H1 (cell line): ENCODE data around the gene TSNAXIP1. TPM values are rescaled to one million over a fixed set of nuclear protein-coding genes. Genes with fewer than 3 reads are reported as not detected.

Source experiments
- CTCF ChIA-PET: fragments of 300-600 bp; sonication (Branson Sonifier 250); formaldehyde crosslinking; loops from one replicate; lab custom pipeline; 2021; ENCODE audit not compliant: partially characterized antibody; lab: Charles Lee
- POLR2A ChIA-PET: fragments of 300-600 bp; sonication (Branson Sonifier 250); formaldehyde crosslinking; loops from one replicate; lab custom pipeline; 2021; ENCODE audit warnings: inconsistent platforms; ENCODE audit not compliant: partially characterized antibody; lab: Charles Lee
- DNase-seq, 2 experiments: peaks; one replicate each; pipeline versions ENCODE4 v3.0.0 to v3.0.0-alpha.2; 2010 to 2022; ENCODE audit warnings: low spot score in 2 of 2, low read depth in 1 of 2, mixed read lengths in 1 of 2
- FAIRE-seq: peaks from 2 replicates; lab custom pipeline; 2011; peaks lifted over from hg19 to GRCh38; lab: Jason Lieb, UNC
- H2AFZ ChIP-seq: 2 replicates; pipeline ENCODE4 v1.8.1; 2012; ENCODE audit warnings: low read length, inconsistent platforms
- H2AK5ac ChIP-seq: 2 replicates; pipeline ENCODE4 v1.6.1; 2013; ENCODE audit warnings: low read depth, low read length
- H2BK120ac ChIP-seq: replicated peaks from 2 replicates; pipeline ENCODE3; 2013; ENCODE audit warnings: low read depth, low read length, inconsistent platforms
- H2BK12ac ChIP-seq: 2 replicates; pipeline ENCODE4 v1.6.1; 2013; ENCODE audit warnings: low read depth, low read length
- H2BK15ac ChIP-seq: 2 replicates; pipeline ENCODE4 v1.6.1; 2013; ENCODE audit warnings: low read length
- H2BK20ac ChIP-seq: 2 replicates; pipeline ENCODE4 v1.6.1; 2013; ENCODE audit warnings: low read length
- H2BK5ac ChIP-seq: 2 replicates; pipeline ENCODE4 v1.6.1; 2013; ENCODE audit warnings: low read depth, low read length
- H3K14ac ChIP-seq: 2 replicates; pipeline ENCODE4 v1.6.1; 2013; ENCODE audit warnings: inconsistent platforms; ENCODE audit not compliant: insufficient read length
- H3K18ac ChIP-seq: 2 replicates; pipeline ENCODE4 v1.6.1; 2013; ENCODE audit warnings: low read length; ENCODE audit errors: extremely low read depth
- H3K23ac ChIP-seq: 2 replicates; pipeline ENCODE4 v1.6.1; 2013; ENCODE audit warnings: inconsistent platforms; ENCODE audit not compliant: insufficient read length
- H3K23me2 ChIP-seq: 2 replicates; pipeline ENCODE4 v1.6.1; 2013; ENCODE audit warnings: low read depth, low read length
- H3K27ac ChIP-seq: 2 replicates; pipeline ENCODE4 v1.6.1; 2011; ENCODE audit warnings: low read depth, low read length, inconsistent platforms
- H3K27me3 ChIP-seq, 4 experiments: replicated peaks in 1 of 4; 1 replicate in 1 of 4; 2 replicates in 3 of 4; pipeline versions ENCODE4 v1.6.1 to v1.8.1; 2011 to 2013; ENCODE audit warnings: low read length in 3 of 4, mild to moderate bottlenecking in 3 of 4, inconsistent platforms in 2 of 4, mixed read lengths in 2 of 4, moderate library complexity in 1 of 4; ENCODE audit not compliant: control insufficient read depth in 3 of 4, insufficient read depth in 3 of 4; ENCODE audit errors: extremely low read depth in 1 of 4
- H3K36me3 ChIP-seq, 4 experiments: 2 replicates each; pipeline versions ENCODE4 v1.6.1 to v1.8.1; 2011 to 2013; ENCODE audit warnings: mild to moderate bottlenecking in 4 of 4, low read length in 3 of 4, moderate library complexity in 2 of 4, control low read depth in 1 of 4, inconsistent platforms in 1 of 4; ENCODE audit not compliant: insufficient read depth in 4 of 4, control insufficient read depth in 2 of 4
- H3K4ac ChIP-seq: replicated peaks from 2 replicates; pipeline ENCODE3; 2013; ENCODE audit warnings: low read length, low read depth, mixed read lengths, inconsistent platforms; ENCODE audit not compliant: insufficient read length
- H3K4me1 ChIP-seq, 4 experiments: replicated peaks in 1 of 4; 1 replicate in 1 of 4; 2 replicates in 3 of 4; pipeline versions ENCODE4 v1.6.1 to v1.8.1; 2011 to 2013; ENCODE audit warnings: low read length in 3 of 4, inconsistent platforms in 2 of 4, mixed read lengths in 1 of 4; ENCODE audit not compliant: insufficient read depth in 4 of 4, control insufficient read depth in 3 of 4
- H3K4me2 ChIP-seq, 2 experiments: 2 replicates each; pipeline versions ENCODE4 v1.6.1 to v1.8.1; 2011 to 2013; ENCODE audit warnings: low read depth in 2 of 2, low read length in 2 of 2, control low read depth in 1 of 2, inconsistent platforms in 1 of 2, mild to moderate bottlenecking in 1 of 2; ENCODE audit not compliant: insufficient read depth in 1 of 2
- H3K4me3 ChIP-seq, 4 experiments: fragments of 200-600, 300-600 bp in 1 of 4; sonication (generic), shearing (Covaris generic), sonication (Bioruptor Twin) in 1 of 4; 2 replicates each; pipeline versions ENCODE4 v1.5.1 to v1.8.1; 2011 to 2016; ENCODE audit warnings: low read length in 4 of 4, low read depth in 3 of 4, control low read depth in 2 of 4, inconsistent platforms in 2 of 4, mild to moderate bottlenecking in 2 of 4, mixed read lengths in 1 of 4, moderate library complexity in 1 of 4; ENCODE audit not compliant: insufficient read depth in 2 of 4; ENCODE audit errors: extremely low read depth in 1 of 4
- H3K56ac ChIP-seq: replicated peaks from 2 replicates; pipeline ENCODE3; 2013; ENCODE audit warnings: low read depth, mild to moderate bottlenecking, mixed read lengths, low read length, inconsistent platforms; ENCODE audit not compliant: insufficient read length
- H3K79me1 ChIP-seq: 2 replicates; pipeline ENCODE4 v1.6.1; 2013; ENCODE audit warnings: low read depth, low read length, control low read depth
- H3K79me2 ChIP-seq, 2 experiments: 2 replicates each; pipeline versions ENCODE4 v1.6.1 to v1.8.1; 2012 to 2013; ENCODE audit warnings: low read length in 2 of 2, mild to moderate bottlenecking in 2 of 2, inconsistent platforms in 1 of 2; ENCODE audit not compliant: insufficient read depth in 2 of 2, control insufficient read depth in 1 of 2
- H3K9ac ChIP-seq, 4 experiments: replicated peaks in 1 of 4; 1 replicate in 1 of 4; 2 replicates in 3 of 4; pipeline versions ENCODE4 v1.6.1 to v1.8.1; 2011 to 2013; ENCODE audit warnings: low read depth in 3 of 4, low read length in 3 of 4, control low read depth in 2 of 4, mild to moderate bottlenecking in 2 of 4, moderate library complexity in 2 of 4, inconsistent platforms in 1 of 4; ENCODE audit errors: extremely low read depth in 1 of 4
- H3K9me3 ChIP-seq, 2 experiments: 2 replicates each; pipeline versions ENCODE4 v1.6.1 to v1.8.1; 2012 to 2013; ENCODE audit warnings: mild to moderate bottlenecking in 2 of 2, moderate library complexity in 2 of 2, control low read depth in 1 of 2, inconsistent platforms in 1 of 2, low read depth in 1 of 2, low read length in 1 of 2, mixed read lengths in 1 of 2; ENCODE audit not compliant: insufficient read depth in 2 of 2
- H4K20me1 ChIP-seq, 2 experiments: replicated peaks in 1 of 2; 2 replicates each; pipeline versions ENCODE3 to v1.8.1; 2011 to 2013; ENCODE audit warnings: inconsistent platforms in 2 of 2, low read length in 2 of 2, mild to moderate bottlenecking in 1 of 2; ENCODE audit not compliant: insufficient read depth in 2 of 2, control insufficient read depth in 1 of 2
- H4K5ac ChIP-seq: 2 replicates; pipeline ENCODE4 v1.6.1; 2013; ENCODE audit warnings: low read length, low read depth, mixed read lengths, inconsistent platforms; ENCODE audit not compliant: insufficient read length
- H4K8ac ChIP-seq: 2 replicates; pipeline ENCODE4 v1.8.0; 2013; ENCODE audit warnings: mild to moderate bottlenecking, moderate library complexity, low read length, inconsistent platforms; ENCODE audit not compliant: insufficient read depth; ENCODE audit errors: extremely low read depth
- H4K91ac ChIP-seq: replicated peaks from 2 replicates; pipeline ENCODE3; 2013; ENCODE audit warnings: low read length, mixed read lengths, inconsistent platforms; ENCODE audit not compliant: insufficient read length
- ASH2L ChIP-seq: fragments of 200-600, 300-600 bp; sonication (generic); IDR thresholded peaks from one replicate; pipeline ENCODE4 v1.7.1; 2017; ENCODE audit warnings: low read length
- CEBPB ChIP-seq: IDR thresholded peaks from 2 replicates; pipeline ENCODE4 v1.6.1; 2012; ENCODE audit warnings: low read depth, low read length
- CREB1 ChIP-seq: IDR thresholded peaks from 2 replicates; pipeline ENCODE4 v1.6.1; 2012; ENCODE audit warnings: inconsistent platforms
- CTBP2 ChIP-seq: IDR thresholded peaks from 2 replicates; pipeline ENCODE4 v1.7.0; 2011; ENCODE audit warnings: borderline replicate concordance, mild to moderate bottlenecking, moderate library complexity, mixed read lengths, low read length; ENCODE audit not compliant: insufficient read depth, insufficient read length
- EGR1 ChIP-seq: IDR thresholded peaks from 2 replicates; pipeline ENCODE4 v1.6.1; 2011; ENCODE audit warnings: low read depth, low read length, borderline replicate concordance
- EP300 ChIP-seq, 2 experiments: IDR thresholded peaks; 1 replicate in 1 of 2; 2 replicates in 1 of 2; pipeline ENCODE4 v1.6.1; 2011 to 2012; ENCODE audit warnings: low read depth in 2 of 2, low read length in 2 of 2, mild to moderate bottlenecking in 2 of 2, borderline replicate concordance in 1 of 2, inconsistent platforms in 1 of 2, moderate library complexity in 1 of 2
- JUND ChIP-seq: IDR thresholded peaks from 2 replicates; pipeline ENCODE4 v1.6.1; 2011; ENCODE audit warnings: mild to moderate bottlenecking, improper control_type of control experiment, low read length
- MAFK ChIP-seq: IDR thresholded peaks from 2 replicates; pipeline ENCODE4 v1.6.1; 2012; ENCODE audit warnings: low read depth, mild to moderate bottlenecking, improper control_type of control experiment, low read length
- POLR2A ChIP-seq, 2 experiments: IDR thresholded peaks; 1 replicate in 1 of 2; 2 replicates in 1 of 2; pipeline ENCODE4 v1.6.1; 2011; ENCODE audit warnings: low read depth in 2 of 2, low read length in 2 of 2, mild to moderate bottlenecking in 2 of 2; ENCODE audit errors: control extremely low read depth in 1 of 2
- RXRA ChIP-seq: IDR thresholded peaks from 2 replicates; pipeline ENCODE4 v1.6.1; 2011; ENCODE audit warnings: low read depth, mild to moderate bottlenecking, low read length, moderate library complexity; ENCODE audit not compliant: insufficient read depth
- SIRT6 ChIP-seq: IDR thresholded peaks from one replicate; pipeline ENCODE4 v1.7.1; 2012; ENCODE audit warnings: low read length, inconsistent platforms
- TBP ChIP-seq: IDR thresholded peaks from 2 replicates; pipeline ENCODE4 v1.6.1; 2011; ENCODE audit warnings: low read depth, low read length, improper control_type of control experiment
- WGBS, 2 experiments: shearing (Covaris generic) in 1 of 2; methylation state at CpG; one replicate each; pipeline versions ENCODE4 v1.1.6 to v1.1.7; 2013 to 2015; ENCODE audit warnings: low lambda C conversion rate in 2 of 2, mixed read lengths in 2 of 2, inconsistent platforms in 1 of 2, low coverage in 1 of 2, missing lambda C conversion rate in 1 of 2; ENCODE audit not compliant: insufficient replicate concordance in 2 of 2, insufficient coverage in 1 of 2, insufficient read length in 1 of 2; ENCODE audit errors: extremely low coverage in 1 of 2, missing lambda C conversion rate in 1 of 2; 5-methylcytosine and 5-hydroxymethylcytosine counted together
- polyA plus RNA-seq, 7 experiments: library from polyadenylated mRNA; depleted of rRNA in 3 of 7; stranded (reverse) in 5 of 7; unstranded in 2 of 7; fragments of >200 nt in 5 of 7; fragments of 200-250 nt in 2 of 7; gene quantifications; 1 replicate in 5 of 7; 2 replicates in 1 of 7; 4 replicates in 1 of 7; pipeline versions ENCODE4 v1.2.1 to v1.2.3, GENCODE V29; 2011 to 2013; ENCODE audit warnings: missing spikeins in 2 of 7, mixed read lengths in 2 of 7
- total RNA-seq: library from RNA; stranded (reverse); fragmentation: NEBNext Ultra II Directional; extraction: Animal tissue kit (Norgen Biotek cat#: 25700); gene quantifications from 2 replicates; pipeline ENCODE4 v1.2.1, GENCODE V29; 2021
- TF ChIP-seq, protein P1 (sequence below): IDR thresholded peaks from 2 replicates; pipeline ENCODE4 v1.6.1; 2011; ENCODE audit warnings: low read depth, mild to moderate bottlenecking, low read length; ENCODE audit not compliant: insufficient read depth

Gene TSNAXIP1
- total and polyA plus RNA-seq, 2 of the 8 experiments (the other 6 are each of a cell fraction or from before 2014, with no cell fraction given): 0.37 to 0.94 TPM

DNA sequence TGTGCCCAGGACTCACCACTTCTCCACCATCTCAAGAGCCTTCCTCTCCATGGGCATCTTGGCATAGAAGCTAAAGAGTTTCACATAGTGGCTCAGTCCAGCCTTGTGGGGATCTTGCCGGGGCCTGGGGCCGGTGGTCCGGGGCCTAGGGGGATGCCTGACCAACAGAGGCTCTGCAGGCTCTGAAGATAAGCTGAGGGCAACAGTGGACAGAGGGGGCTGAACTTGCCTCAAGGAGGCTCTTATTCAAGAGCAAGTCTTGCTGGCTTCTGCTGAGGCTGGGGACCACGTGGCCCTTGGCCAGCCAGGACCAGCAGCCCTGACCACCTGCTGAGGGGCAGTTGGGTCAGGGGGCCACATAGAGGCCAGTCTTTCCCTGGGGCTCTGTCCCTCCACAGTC lies 22.0 kb downstream of the TSNAXIP1 start:
- Histone ChIP-seq H2AFZ (no peak overlapping the region), H2BK15ac (no peak overlapping the region), H3K23ac (no peak overlapping the region), H3K9me3 (no peaks in the 10 kb centered on the region), H4K91ac (no peak overlapping the region), H3K4me1 (peaks cover 0 to 2% (median 0%) of the 10 kb centered on the region in 4 experiments; a peak in 3 of 7 replicates), H3K36me3 (peaks cover 9 to 25% (median 13%) of the 10 kb centered on the region in 4 experiments), H3K23me2 (peaks cover 5% of the 10 kb centered on the region), H3K4ac (no peak overlapping the region), H2BK120ac (no peak overlapping the region), H3K56ac (no peak overlapping the region), H3K4me3 (no peak overlapping the region), H3K27me3 (no peaks in the 10 kb centered on the region; a peak in 1 of 7 replicates), H4K20me1 (peaks cover 4 to 6% of the 10 kb centered on the region in 2 experiments), H2BK5ac (no peak overlapping the region), H3K14ac (no peak overlapping the region), H2BK20ac (no peak overlapping the region), H3K4me2 (no peak overlapping the region), H3K9ac (no peak overlapping the region), H3K27ac (no peak overlapping the region), H4K8ac (no peak overlapping the region), H2BK12ac (no peak overlapping the region), H3K79me2 (peaks cover 0 to 5% of the 10 kb centered on the region in 2 experiments; a peak in 1 of 4 replicates), H4K5ac (no peak overlapping the region), H3K79me1 (no peaks in the 10 kb centered on the region; the same call in none of the 2 replicates), H2AK5ac (no peak overlapping the region), H3K18ac (no peak overlapping the region)
- DNase-seq (no peak), FAIRE-seq (no peak)
- ChIA-PET POLR2A (no interaction called here), CTCF (interaction anchor here (0.7 to 11.6 kb wide), 7 partner anchors 10 to 308 kb away, joined by 3 to 100 read pairs (median 6); no protein-coding TSS in a partner anchor)
- TF ChIP-seq CTBP2: no peak
- TF ChIP-seq RXRA: no peak
- no peak for TF ChIP-seq SIRT6
- TF ChIP-seq EGR1: no peak
- no peak for TF ChIP-seq CREB1
- no peak for TF ChIP-seq TBP
- no peak for TF ChIP-seq EP300 (IDR thresholded peaks at IDR 0.05; ENCODE audit: borderline replicate concordance in 1 of 2, low read depth in 2 of 2, low read length in 2 of 2)
- no peak for TF ChIP-seq ASH2L
- no peak for TF ChIP-seq JUND
- no peak for TF ChIP-seq CEBPB
- no peak for TF ChIP-seq POLR2A (IDR thresholded peaks at IDR 0.05; ENCODE audit: control extremely low read depth in 1 of 2, low read depth in 2 of 2, low read length in 2 of 2)
- no peak for TF ChIP-seq MAFK
- TF ChIP-seq, protein P1, sequence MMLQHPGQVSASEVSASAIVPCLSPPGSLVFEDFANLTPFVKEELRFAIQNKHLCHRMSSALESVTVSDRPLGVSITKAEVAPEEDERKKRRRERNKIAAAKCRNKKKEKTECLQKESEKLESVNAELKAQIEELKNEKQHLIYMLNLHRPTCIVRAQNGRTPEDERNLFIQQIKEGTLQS: no peak
- 94% methylated on average over 4 of the region's 4 CpGs; no CpG with 5 or more reads in 1 of the 2 experiments for WGBS, 2 experiments
